DMS79 (cell line): ENCODE results near the gene MT3.

Experiments used
- DNase-seq: peaks from one replicate; lab custom pipeline; 2025; lab: John Stamatoyannopoulos, UW

The MT3 gene

GRCh38 chr16:56631197-56631596 is 41.9 kb downstream of the MT3 start:
- no peak for DNase-seq

DNA sequence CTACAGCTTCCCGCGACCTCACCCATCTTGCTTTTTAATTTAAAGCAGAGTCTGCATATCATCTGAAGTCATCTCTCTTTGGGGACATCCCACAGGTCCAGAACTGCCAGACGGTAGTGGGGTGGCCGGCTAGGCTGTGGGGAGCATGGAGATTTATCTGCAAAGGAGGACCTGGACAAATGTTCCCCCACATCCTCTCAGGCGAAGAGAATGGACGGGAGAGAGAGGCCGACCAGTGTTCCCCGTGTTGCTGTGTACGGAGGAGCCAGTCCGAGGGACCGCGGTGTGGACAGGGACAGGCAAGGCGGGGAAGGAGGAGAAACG is 42.5 kb downstream of the MT3 start:
- DNase-seq: no peak

DNA sequence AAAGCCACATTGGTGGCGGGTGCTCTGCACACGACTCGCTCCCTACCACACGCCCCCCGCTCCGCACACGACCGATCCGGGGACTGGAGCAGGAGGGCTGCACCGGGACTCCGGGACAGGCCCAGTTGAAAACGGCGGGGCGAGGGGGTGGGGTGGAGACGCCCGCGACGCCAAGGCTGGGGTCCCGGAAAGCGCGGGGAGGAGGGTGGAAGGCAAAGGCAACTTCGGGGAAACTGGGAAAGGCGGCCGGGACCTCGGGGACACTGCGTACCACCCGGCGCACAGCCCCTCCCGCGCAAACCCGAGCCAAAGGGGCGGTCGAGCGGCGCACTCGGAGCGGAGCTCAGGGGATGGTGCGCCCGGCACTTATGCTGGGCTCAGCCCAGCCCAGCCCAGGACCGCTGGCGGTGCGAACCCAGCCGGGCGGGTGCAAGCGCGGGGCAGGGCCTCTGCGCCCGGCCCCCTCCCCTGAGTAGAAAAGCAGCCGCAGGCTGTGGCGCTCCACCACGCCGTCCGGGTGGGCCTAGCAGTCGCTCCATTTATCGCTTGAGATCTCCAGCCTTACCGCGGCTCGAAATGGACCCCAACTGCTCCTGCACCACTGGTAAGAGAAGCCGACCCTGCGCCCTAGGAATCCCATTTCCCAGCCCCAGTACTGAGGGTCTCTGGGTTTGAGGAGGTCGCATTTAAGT is 43.0 kb downstream of the MT3 start, which contains the start of gene MT1M:
TSS of gene MT1M (plus strand) at position 504 of the 692 bp plus-strand sequence. CDS start at position 577, 73 bp downstream.
- no peak for DNase-seq

GRCh38 chr16:56632848-56633365 is 43.6 kb downstream of the MT3 start:
- DNase-seq: no peak

DNA sequence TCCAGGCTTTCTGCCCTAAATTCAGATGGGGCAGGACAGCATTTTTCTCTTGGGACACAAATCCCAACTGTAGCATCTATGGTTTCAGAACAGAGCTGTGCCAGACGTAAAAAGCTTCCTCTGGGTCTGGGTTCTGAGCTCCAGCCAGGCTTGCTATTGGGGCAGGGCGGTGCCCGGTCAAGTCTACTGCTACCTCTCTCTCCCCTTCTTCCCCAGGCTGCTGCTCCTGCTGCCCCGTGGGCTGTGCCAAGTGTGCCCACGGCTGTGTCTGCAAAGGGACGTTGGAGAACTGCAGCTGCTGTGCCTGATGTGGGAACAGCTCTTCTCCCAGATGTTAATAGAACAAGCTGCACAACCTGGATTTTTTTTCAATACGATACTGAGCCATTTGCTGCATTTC is 44.2 kb downstream of the MT3 start:
- no peak for DNase-seq

DNA sequence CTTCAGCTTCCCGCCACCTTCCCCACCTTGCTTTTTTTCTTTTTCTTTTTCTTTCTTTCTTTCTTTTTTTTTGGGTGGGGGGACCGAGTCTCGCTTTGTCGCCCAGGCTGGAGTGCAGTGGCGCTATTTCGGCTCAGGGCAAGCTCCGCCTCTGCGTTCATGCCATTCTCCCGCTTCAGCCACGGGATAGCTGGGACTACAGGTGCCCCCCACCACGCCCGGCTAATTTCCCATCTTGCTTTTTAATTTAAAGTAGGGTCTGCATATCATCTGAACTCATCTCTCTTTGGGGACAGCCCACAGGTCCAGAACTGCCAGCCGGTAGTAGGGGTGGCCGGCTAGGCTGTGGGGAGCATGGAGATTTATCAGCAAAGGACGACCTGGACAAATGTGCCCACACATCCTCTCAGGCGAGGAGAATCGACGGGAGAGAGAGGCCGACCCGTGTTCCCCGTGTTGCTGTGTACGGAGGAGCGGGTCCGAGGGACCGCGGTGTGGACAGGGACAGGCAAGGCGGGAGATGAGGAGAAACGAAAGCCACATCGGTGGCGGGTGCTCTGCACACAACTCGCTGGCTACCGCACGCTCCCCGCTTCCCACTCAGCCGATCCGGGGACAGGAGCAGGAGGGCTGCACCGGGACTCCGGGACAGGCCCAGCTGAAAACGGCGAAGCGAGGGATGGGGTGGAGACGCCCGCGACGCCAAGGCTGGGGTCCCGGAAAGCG is 45.5 kb downstream of the MT3 start:
- no peak for DNase-seq

DNA sequence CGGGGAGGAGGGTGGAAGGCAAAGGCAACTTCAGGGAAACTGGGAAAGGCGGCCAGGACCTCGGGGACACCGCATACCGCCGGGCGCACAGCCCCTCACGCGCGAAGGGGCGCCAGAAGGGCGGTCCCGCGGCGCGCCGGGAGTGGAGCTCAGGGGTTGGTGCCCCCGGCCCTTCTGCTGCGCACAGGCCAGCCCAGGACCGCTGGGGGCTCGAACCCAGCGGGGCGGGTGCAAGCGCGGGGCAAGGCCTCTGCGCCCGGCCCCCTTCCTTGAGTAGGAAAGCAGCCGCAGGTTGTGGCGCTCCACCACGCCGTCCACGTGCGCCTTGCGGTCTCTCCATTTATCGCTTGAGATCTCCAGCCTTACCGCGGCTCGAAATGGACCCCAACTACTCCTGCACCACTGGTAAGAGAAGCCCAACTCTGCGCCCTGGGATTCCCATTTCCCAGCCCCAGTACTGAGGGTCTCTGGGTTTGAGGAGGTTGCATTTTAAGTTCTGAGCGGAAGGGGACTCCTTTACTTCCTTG is 46.2 kb downstream of the MT3 start:
- no peak for DNase-seq

GRCh38 chr16:56636616-56637413 is 47.5 kb downstream of the MT3 start:
- no peak for DNase-seq

DNA sequence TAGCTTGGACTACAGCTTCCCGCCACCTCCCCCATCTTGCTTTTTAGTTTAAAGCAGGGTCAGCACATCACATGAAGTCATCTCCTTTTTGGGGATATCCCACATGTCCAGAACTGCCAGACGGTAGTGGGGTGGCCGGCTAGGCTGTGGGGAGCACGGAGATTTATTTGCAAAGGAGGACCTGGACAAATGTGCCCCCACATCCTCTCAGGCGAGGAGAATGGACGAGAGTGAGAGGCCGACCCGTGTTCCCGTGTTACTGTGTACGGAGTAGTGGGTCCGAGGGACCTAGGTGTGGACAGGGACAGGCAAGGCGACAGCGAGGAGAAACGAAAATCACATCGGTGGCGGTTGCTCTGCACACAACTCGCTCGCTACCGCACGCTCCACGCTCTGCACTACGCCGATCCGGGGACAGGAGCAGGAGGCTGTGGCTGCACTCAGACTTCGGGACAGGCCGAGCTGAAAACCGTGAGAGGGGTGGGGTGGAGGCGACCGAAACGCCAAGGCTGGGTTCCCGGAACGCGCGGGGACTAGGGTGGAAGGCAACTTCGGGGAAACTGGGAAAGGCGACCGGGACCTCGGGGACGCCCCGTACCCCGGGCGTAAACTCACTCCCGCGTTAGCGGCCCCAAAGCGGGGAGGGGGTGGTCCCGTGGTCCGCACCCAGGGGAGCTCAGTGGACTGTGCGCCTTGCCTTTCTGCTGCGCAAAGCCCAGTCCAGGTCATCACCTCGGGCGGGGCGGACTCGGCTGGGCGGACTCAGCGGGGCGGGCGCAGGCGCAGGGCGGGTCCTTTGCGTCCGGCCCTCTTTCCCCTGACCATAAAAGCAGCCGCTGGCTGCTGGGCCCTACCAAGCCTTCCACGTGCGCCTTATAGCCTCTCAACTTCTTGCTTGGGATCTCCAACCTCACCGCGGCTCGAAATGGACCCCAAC is 48.8 kb downstream of the MT3 start, which contains the start of gene MT1A:
TSS of gene MT1A (plus strand) at position 853 of the 937 bp plus-strand sequence. CDS start at position 926, 73 bp downstream.
- no peak for DNase-seq

DNA sequence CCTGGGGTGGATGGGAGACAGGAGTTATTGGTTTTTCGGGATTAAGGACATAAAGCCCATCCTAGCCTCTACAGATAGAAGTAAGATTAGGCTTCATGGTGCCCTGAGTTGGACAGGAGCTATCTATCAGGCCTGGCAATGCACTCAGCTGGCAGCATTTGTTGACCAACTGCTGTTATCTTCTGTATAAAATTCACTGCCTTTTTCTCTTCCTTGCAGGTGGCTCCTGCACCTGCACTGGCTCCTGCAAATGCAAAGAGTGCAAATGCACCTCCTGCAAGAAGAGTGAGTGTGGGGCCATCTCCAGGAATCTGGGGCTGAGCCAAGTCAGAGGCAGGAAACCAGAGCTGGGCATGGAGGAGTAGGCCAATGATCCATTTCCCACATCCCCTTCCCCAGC is 49.7 kb downstream of the MT3 start:
- DNase-seq: no peak

DNA sequence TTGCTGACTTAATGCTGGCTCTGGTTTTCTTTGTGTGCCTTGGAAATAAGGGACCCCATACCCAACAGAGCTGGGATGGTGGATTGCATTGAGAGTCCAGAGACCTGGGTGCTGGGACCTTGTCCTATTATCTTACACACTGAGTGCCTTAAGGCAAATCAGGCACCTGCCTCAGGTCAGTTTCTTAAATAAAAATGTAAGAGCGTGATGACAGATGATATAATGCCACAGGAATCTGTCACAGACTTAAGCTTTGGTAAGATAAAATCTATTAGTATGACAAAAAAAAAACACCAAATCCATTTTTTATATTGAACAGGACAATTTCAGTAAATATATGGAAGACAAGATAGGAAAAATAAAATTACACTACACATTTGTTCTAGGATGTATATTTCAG is 50.7 kb downstream of the MT3 start:
- DNase-seq: no peak
